Measurements from ENCODE around the gene PLOD2.

PLOD2 gene

DNA sequence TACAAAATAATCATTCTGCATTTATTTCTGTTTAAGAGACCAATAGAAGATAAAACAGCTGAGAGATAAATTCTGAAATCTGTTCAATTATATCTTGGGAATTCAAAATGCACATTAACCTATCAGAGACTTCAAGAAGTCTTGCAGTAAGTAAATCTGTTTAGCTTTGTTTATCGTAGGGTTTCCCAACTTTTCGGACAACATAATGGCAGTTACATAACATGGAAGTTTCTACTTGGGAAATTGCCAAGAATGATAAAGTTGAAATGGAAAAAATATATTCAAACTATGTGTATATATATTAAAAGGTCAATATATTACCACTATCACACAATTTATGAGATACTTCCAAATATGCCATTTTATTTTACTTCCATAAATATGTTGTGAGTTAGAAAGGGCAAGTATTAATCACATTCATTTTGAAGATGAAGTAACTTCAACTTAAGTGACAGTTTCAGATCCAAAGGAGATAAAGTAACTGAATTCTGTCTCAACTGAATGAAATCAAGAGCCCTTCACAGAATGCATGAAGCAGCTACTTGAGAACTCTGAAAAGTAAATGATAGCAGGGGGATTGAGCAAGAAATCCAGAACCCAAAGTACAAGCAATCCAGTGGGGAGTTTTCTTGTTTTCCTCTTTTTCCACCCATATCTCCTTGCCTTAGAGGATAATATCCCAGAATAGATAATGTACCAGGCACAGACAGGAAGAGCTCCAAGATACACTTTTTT, 108.8 kb downstream of the PLOD2 start:
- Histone ChIP-seq H3K4me2 (ENCODE audit: low read depth, low read length) (no peak overlapping the region), H3K27ac (ENCODE audit: low read length) (no peak overlapping the region), H3K9me3 (replicated peaks; ENCODE audit: insufficient read depth, low read length) (no peaks in the 10 kb centered on the region), H3K27me3 (replicated peaks; ENCODE audit: insufficient read depth, low read length) (no peaks in the 10 kb centered on the region), H3K4me3 (ENCODE audit: low read length) (no peak overlapping the region), H3K9me2 (replicated peaks; ENCODE audit: insufficient read depth, low read length) (no peaks in the 10 kb centered on the region), H3K79me2 (ENCODE audit: low read length) (no peaks in the 10 kb centered on the region), H3F3A (ENCODE audit: insufficient read depth, low read length) (no peaks in the 10 kb centered on the region), H3K4me1 (ENCODE audit: low read length) (peaks cover 3% of the 10 kb centered on the region; the same call in 1 of the 2 replicates), H3K9ac (ENCODE audit: low read length) (no peak overlapping the region), H2AFZ (ENCODE audit: low read length) (no peak overlapping the region), H3K36me3 (replicated peaks; ENCODE audit: insufficient read depth, low read length) (no peaks in the 10 kb centered on the region), H4K20me1 (ENCODE audit: insufficient read depth, low read length) (no peaks in the 10 kb centered on the region)
- TF ChIP-seq, protein P1, sequence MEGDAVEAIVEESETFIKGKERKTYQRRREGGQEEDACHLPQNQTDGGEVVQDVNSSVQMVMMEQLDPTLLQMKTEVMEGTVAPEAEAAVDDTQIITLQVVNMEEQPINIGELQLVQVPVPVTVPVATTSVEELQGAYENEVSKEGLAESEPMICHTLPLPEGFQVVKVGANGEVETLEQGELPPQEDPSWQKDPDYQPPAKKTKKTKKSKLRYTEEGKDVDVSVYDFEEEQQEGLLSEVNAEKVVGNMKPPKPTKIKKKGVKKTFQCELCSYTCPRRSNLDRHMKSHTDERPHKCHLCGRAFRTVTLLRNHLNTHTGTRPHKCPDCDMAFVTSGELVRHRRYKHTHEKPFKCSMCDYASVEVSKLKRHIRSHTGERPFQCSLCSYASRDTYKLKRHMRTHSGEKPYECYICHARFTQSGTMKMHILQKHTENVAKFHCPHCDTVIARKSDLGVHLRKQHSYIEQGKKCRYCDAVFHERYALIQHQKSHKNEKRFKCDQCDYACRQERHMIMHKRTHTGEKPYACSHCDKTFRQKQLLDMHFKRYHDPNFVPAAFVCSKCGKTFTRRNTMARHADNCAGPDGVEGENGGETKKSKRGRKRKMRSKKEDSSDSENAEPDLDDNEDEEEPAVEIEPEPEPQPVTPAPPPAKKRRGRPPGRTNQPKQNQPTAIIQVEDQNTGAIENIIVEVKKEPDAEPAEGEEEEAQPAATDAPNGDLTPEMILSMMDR (IDR thresholded peaks at IDR 0.05; ENCODE audit: low read length): no peak
- TF ChIP-seq EZH2 (optimal IDR thresholded peaks at IDR 0.05; ENCODE audit: low read depth, low read length) (no peak), EZH2phosphoT487 (IDR thresholded peaks at IDR 0.05; ENCODE audit: low read length) (no peak)
- DNase-seq: no peak

DNA sequence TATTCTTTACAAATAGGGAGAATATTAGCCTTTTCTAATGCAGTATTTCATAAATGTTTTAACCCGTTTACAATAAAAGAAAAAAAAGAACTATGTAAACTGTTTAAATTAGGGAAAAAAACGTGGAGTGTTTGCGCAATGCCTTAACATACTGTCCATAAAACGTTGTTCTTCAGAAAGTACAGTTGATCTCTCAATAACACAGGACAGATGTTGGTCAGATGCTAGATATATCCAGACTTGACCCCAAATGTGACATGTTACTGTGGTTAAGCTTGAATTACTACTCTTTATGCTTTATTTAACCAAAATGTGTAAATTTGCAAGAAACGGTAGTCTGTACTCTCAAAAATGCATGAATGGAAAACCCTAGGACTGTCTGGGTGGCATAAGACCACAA, 110.3 kb downstream of the PLOD2 start:
- Histone ChIP-seq H3K27ac (ENCODE audit: low read length) (no peak overlapping the region), H3K4me2 (ENCODE audit: low read depth, low read length) (no peak overlapping the region), H3F3A (ENCODE audit: insufficient read depth, low read length) (no peaks in the 10 kb centered on the region), H2AFZ (ENCODE audit: low read length) (no peak overlapping the region), H3K9me2 (replicated peaks; ENCODE audit: insufficient read depth, low read length) (no peaks in the 10 kb centered on the region), H3K27me3 (replicated peaks; ENCODE audit: insufficient read depth, low read length) (no peaks in the 10 kb centered on the region), H3K4me3 (ENCODE audit: low read length) (no peak overlapping the region), H3K9me3 (replicated peaks; ENCODE audit: insufficient read depth, low read length) (no peaks in the 10 kb centered on the region), H4K20me1 (ENCODE audit: insufficient read depth, low read length) (no peaks in the 10 kb centered on the region), H3K36me3 (replicated peaks; ENCODE audit: insufficient read depth, low read length) (no peaks in the 10 kb centered on the region), H3K9ac (ENCODE audit: low read length) (no peak overlapping the region), H3K4me1 (ENCODE audit: low read length) (peaks cover 3% of the 10 kb centered on the region; the same call in 1 of the 2 replicates), H3K79me2 (ENCODE audit: low read length) (no peaks in the 10 kb centered on the region)
- no peak for DNase-seq
- TF ChIP-seq EZH2phosphoT487 (IDR thresholded peaks at IDR 0.05; ENCODE audit: low read length): no peak
- TF ChIP-seq EZH2 (optimal IDR thresholded peaks at IDR 0.05; ENCODE audit: low read depth, low read length): no peak
- TF ChIP-seq, protein P1 (IDR thresholded peaks at IDR 0.05; ENCODE audit: low read length): no peak

DNA sequence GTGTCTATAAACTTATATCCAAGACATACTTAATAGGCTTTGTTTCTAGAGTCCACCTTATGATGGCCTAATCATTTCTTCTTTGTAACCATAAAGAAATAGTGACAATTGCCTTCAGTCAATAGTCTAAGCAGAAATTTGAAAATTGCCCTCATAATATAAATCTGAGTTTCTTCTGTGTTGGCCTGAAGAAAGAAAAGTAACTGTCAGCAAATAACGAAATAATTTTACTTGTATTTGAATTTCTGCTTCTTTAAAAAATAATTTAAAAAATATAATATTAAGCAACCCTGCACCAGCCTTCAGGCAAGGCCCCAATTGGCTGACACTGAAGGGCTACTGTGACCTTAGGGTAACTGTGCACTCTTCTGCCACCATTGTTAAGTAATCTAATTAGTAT, 113.5 kb downstream of the PLOD2 start:
- no peak overlapping the region for H3K4me3 ChIP-seq (ENCODE audit: low read length)
- H3K36me3 ChIP-seq (replicated peaks; ENCODE audit: insufficient read depth, low read length): no peaks in the 10 kb centered on the region
- no peaks in the 10 kb centered on the region for H3F3A ChIP-seq (ENCODE audit: insufficient read depth, low read length)
- no peaks in the 10 kb centered on the region for H3K9me3 ChIP-seq (replicated peaks; ENCODE audit: insufficient read depth, low read length)
- H3K4me1 ChIP-seq (ENCODE audit: low read length): no peaks in the 10 kb centered on the region
- H2AFZ ChIP-seq (ENCODE audit: low read length): no peak overlapping the region
- DNase-seq: no peak
- H3K9me2 ChIP-seq (replicated peaks; ENCODE audit: insufficient read depth, low read length): no peaks in the 10 kb centered on the region
- no peaks in the 10 kb centered on the region for H3K27me3 ChIP-seq (replicated peaks; ENCODE audit: insufficient read depth, low read length)
- TF ChIP-seq, protein P1 (IDR thresholded peaks at IDR 0.05; ENCODE audit: low read length): no peak
- TF ChIP-seq EZH2 (optimal IDR thresholded peaks at IDR 0.05; ENCODE audit: low read depth, low read length) (no peak), EZH2phosphoT487 (IDR thresholded peaks at IDR 0.05; ENCODE audit: low read length) (no peak)
- H3K79me2 ChIP-seq (ENCODE audit: low read length): no peaks in the 10 kb centered on the region
- no peak overlapping the region for H3K27ac ChIP-seq (ENCODE audit: low read length)
- H4K20me1 ChIP-seq (ENCODE audit: insufficient read depth, low read length): no peaks in the 10 kb centered on the region
- no peak overlapping the region for H3K9ac ChIP-seq (ENCODE audit: low read length)
- H3K4me2 ChIP-seq (ENCODE audit: low read depth, low read length): no peak overlapping the region
